Measurements from ENCODE around the gene GPR137C.
A peak's percentile ranks its signal among the peaks of the same experiment; 100 is the strongest.

GPR137C gene

DNA sequence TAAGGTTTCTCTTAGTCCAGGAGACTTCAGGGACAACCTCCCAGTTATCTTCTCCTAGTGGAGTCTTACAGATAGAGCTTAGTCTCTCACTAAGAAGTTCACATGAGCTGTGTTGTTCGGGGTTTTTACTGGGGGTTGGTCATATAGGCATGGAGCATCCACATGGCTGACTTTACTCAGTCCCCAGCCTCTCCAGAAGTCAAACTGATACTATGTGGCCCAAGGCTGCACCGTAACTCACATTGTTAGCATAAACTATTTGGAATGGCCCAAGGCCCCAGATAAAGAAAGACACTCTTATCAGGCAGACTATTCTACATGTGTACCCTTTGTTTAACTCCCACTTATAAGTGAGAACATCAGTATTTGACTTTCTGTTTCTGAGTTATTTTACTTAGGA, 23.2 kb downstream of the GPR137C start:
- no peak for DNase-seq

- peak; percentile 14 for DNase-seq
Observed at GRCh38 chr14:52583544-52583943, 30.9 kb downstream of the GPR137C start.

- peak; percentile 2 for DNase-seq
Observed at GRCh38 chr14:52589646-52590045, 37.0 kb downstream of the GPR137C start.

GRCh38 chr14:52590318-52590717, 37.7 kb downstream of the GPR137C start:
- DNase-seq, result no peak

- DNase-seq, result no peak
Observed at GRCh38 chr14:52596320-52596719, 43.7 kb downstream of the GPR137C start.

GRCh38 chr14:52596861-52597260, 44.2 kb downstream of the GPR137C start:
- DNase-seq, result peak; percentile 3

GRCh38 chr14:52598568-52598967, 45.9 kb downstream of the GPR137C start:
- DNase-seq, result no peak

DNA sequence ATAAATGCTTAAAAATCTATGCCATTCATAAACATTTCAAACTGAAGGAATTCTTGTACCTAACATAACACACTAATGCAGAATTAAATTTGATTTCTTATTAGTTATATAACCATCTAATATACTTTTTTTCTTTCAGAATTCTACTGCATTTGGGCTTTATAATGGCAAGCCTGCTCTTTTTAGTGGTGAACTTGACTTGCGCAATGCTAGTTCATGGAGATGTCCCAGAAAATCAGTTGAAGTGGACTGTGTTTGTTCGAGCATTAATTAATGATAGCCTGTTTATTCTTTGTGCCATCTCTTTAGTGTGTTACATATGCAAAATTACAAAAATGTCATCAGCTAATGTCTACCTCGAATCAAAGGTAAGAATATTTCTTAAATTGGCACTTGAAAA, 47.3 kb downstream of the GPR137C start:
- DNase-seq, result no peak

DNA sequence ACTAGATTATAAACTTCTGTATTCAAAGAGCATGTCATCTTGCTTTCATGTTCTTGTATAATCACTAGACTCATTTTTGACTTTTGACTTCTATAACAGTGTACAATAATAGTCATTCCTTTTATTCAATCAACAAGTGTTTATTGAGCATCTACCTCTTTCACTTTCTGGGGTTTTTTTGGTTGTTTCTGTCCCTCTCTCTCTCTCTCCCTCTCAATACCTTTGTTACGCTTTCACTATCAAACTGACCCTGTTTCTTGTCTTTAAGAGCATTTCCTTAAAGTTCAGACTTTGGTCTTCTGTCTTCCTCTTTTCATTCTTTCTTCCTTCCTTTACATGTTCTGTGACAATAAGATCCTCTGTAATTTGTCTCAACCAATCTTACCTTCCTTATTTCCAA, 49.5 kb downstream of the GPR137C start:
- DNase-seq, result no peak

- no peak for DNase-seq
Observed at GRCh38 chr14:52607061-52607460, 54.4 kb downstream of the GPR137C start.

DNA sequence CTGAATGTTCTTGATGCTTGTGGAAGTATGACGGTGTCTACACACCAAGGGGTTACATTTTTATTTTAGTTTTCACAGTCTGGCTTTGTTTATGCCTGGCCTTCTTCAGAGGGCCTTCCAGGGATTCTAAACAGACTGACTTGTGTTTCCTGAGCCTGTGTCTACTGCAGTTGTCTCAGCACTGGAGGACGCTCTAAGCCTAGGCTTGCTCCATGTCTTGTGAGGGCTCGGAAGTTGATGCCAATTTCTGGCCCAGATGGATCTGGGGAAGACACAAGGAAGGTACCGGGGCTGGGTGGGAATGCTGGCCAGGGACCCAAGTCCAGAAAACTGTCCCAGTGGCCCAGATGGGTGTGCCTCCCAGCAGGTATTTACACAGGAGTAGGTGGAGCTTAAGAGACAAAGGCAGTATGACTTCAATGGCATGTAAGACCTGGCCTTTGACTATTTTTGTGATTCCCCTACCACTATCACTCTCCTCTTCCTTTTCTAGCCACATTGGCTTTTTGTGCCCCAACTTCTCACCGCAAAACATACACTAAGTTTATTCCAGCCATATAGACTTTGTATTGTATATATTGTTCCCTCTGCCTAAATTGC, 56.9 kb downstream of the GPR137C start:
- DNase-seq, result no peak

DNA sequence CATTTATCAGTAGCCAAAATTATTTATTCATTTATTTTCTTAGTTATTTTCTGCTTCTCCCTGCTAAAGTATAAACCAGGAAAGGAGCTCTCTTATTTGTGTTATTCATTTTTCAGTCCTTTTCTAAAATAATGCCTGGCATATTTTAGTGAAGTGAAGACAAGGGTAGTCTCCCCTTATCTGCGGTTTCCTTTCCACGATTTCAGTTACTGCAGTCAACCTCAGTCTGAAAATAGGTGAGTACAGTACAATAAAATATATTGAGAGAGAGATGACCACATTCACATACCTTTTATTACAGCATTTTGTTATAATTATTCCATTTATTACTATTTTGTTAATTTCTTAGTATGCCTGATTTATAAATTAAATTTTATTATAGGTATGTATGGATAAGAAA, 57.6 kb downstream of the GPR137C start:
- no peak for DNase-seq

GRCh38 chr14:52618602-52619001, 66.0 kb downstream of the GPR137C start:
- no peak for DNase-seq

DNA sequence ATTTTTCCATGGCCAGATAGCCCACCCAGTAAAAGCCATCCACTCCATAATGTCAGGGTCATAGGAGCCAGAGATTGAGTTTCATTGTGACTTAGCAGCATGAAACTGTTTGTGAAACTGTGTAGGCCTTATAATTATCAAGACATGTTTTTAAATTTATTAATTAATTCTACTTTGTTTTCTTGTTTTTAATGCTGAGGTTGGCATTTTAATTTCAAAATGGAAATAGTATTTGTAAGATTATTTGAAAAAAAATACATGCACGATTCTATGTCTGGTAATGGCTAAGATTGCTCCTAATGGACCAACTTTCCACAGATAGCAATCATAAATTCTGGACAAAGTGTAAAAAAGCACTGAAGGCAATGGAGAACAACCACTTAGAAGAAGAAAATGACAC, 67.1 kb downstream of the GPR137C start:
- no peak for DNase-seq

DNA sequence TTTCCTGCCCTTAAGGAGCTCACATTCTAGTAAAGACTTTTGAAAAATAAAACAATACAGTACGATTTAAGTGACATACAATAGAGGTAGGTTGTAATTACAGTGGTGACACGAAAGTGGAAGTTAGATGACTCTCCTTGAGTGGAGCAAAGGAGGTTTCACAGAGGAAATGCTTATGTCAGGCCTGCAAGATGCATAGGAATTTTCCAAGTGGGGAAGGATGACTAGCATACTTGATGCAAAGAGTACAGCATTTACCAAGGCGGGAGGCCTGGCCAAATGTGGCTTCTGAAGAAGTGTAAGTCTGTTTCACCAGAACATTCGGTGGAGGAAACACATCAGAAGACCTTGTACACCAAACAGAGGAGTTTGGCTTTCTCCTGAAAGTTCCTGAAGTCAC, 87.5 kb downstream of the GPR137C start:
- no peak for DNase-seq

GRCh38 chr14:52641745-52642144, 89.1 kb downstream of the GPR137C start:
- DNase-seq, result no peak

GRCh38 chr14:52649511-52649910, 96.9 kb downstream of the GPR137C start:
- no peak for DNase-seq

GRCh38 chr14:52650774-52651173, 98.1 kb downstream of the GPR137C start:
- DNase-seq, result no peak

DNA sequence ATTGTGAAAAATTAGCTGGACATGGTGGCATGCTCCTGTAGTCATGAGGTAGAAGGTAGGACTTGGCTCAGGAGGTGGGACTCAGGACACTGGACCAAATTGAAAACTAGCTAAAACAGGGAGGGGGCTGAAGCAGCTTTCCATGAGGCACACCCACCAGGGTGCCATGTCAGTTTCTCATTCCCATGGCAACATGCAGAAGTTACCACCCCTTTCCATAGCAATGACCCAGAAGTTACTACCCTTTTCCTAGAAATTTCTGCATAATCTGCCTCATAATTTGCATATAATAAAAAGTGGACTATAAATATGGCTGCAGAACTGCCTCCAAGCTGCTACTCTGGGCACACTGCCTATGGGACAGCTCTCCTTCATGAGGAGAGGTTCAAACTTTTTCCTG, 104.3 kb downstream of the GPR137C start:
- DNase-seq, result no peak

GRCh38 chr14:52660325-52660724, 107.7 kb downstream of the GPR137C start:
- no peak for DNase-seq

DNA sequence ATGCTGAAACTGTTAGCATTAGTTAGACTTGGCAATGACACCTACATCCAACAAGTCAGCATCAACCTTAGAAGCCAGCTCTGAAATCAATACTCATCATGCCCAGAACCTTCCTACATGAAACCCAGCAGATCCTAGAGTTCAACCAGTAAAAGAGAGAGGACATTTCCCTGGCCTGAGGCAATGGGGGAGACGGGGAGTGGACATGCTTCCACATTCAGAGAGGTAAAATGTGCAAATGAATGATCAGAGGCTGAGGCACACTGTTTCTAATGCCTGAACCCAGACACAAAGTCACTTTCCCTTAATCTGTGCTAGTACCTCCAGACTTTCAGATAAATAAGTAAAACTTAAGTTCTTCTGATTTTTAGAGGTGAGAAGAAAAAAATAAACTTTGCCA, 108.2 kb downstream of the GPR137C start:
- DNase-seq, result no peak

GRCh38 chr14:52661314-52661713, 108.7 kb downstream of the GPR137C start:
- DNase-seq, result no peak

DNA sequence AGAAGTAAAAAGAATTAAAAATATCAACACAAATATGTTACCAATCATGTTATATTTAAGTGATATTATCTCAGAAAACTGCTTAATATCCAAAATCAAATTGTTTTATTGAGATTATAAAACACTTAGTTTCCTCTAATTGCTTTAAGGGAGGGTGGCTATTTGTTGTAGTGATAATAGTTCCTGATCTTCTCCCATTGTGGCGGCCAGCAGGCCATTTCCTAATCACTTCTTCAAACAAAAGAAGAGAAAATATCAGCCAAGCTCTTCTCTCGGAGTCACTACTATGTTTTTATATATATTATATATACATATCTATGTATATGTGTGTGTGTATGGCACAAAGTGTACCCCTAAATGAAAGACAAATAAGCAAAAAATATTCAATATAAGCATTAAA, 111.2 kb downstream of the GPR137C start:
- DNase-seq, result no peak

- peak; percentile 7 for DNase-seq
Observed at GRCh38 chr14:52678591-52678990, 126.0 kb downstream of the GPR137C start.

- no peak for DNase-seq
Observed at GRCh38 chr14:52683985-52684520, 131.4 kb downstream of the GPR137C start.

Measured in HCEC 1CT (cell line).